Measurements from ENCODE around the gene ASIC1. TPM values are rescaled to one million over a fixed set of nuclear protein-coding genes. Genes with fewer than 3 reads are reported as not detected.

ASIC1 gene
- polyA plus RNA-seq, 1 donor from 2014 or later, result not detected

GRCh38 chr12:50097952-50098351, 40.6 kb downstream of the ASIC1 start:
- H3K27me3 Mint-ChIP-seq, result no peaks in the 10 kb centered on the region
- peaks cover 0 to 2% (median 0%) of the 10 kb centered on the region in 3 donors for H3K4me1 Mint-ChIP-seq
- H3K27ac Mint-ChIP-seq, result no peak overlapping the region
- peaks cover 6% of the 10 kb centered on the region for H3K36me3 Mint-ChIP-seq
- H3K4me3 Mint-ChIP-seq, result no peak overlapping the region
- H3K9me3 Mint-ChIP-seq, result no peaks in the 10 kb centered on the region

GRCh38 chr12:50099302-50100008, 42.1 kb downstream of the ASIC1 start:
- no peak overlapping the region for H3K27ac Mint-ChIP-seq
- H3K4me3 Mint-ChIP-seq, result no peak overlapping the region
- no peaks in the 10 kb centered on the region for H3K27me3 Mint-ChIP-seq
- peaks cover 0 to 2% (median 0%) of the 10 kb centered on the region in 3 donors for H3K4me1 Mint-ChIP-seq
- H3K36me3 Mint-ChIP-seq, result peaks cover 6% of the 10 kb centered on the region
- H3K9me3 Mint-ChIP-seq, result no peaks in the 10 kb centered on the region

- Mint-ChIP-seq H3K36me3 (peaks cover 6% of the 10 kb centered on the region), H3K4me1 (peaks cover 0 to 2% (median 0%) of the 10 kb centered on the region in 3 donors), H3K4me3 (no peak overlapping the region), H3K27ac (peak overlapping the region in 1 of 3 donors; percentile 82), H3K9me3 (no peaks in the 10 kb centered on the region), H3K27me3 (no peaks in the 10 kb centered on the region)
Observed at GRCh38 chr12:50100561-50100960, 43.2 kb downstream of the ASIC1 start.

- H3K9me3 Mint-ChIP-seq, result no peaks in the 10 kb centered on the region
- peaks cover 8% of the 10 kb centered on the region for H3K36me3 Mint-ChIP-seq
- H3K27ac Mint-ChIP-seq, result no peak overlapping the region
- no peak overlapping the region for H3K4me3 Mint-ChIP-seq
- peaks cover 0 to 2% (median 2%) of the 10 kb centered on the region in 3 donors for H3K4me1 Mint-ChIP-seq
- no peaks in the 10 kb centered on the region for H3K27me3 Mint-ChIP-seq
Observed at GRCh38 chr12:50101663-50102062, 44.3 kb downstream of the ASIC1 start.

- Mint-ChIP-seq H3K27me3 (no peaks in the 10 kb centered on the region), H3K9me3 (no peaks in the 10 kb centered on the region), H3K27ac (peak overlapping the region in 1 of 3 donors; percentile 64), H3K36me3 (peaks cover 5% of the 10 kb centered on the region), H3K4me1 (peaks cover 0 to 3% (median 2%) of the 10 kb centered on the region in 3 donors), H3K4me3 (no peak overlapping the region)
Observed at GRCh38 chr12:50102131-50102531, 44.7 kb downstream of the ASIC1 start.

GRCh38 chr12:50102646-50103309, 45.4 kb downstream of the ASIC1 start:
- H3K4me1 Mint-ChIP-seq, result peaks cover 0 to 4% (median 2%) of the 10 kb centered on the region in 3 donors
- H3K27ac Mint-ChIP-seq, result peak overlapping the region in 1 of 3 donors; percentile 64
- no peaks in the 10 kb centered on the region for H3K27me3 Mint-ChIP-seq
- no peaks in the 10 kb centered on the region for H3K9me3 Mint-ChIP-seq
- no peak overlapping the region for H3K4me3 Mint-ChIP-seq
- H3K36me3 Mint-ChIP-seq, result peaks cover 5% of the 10 kb centered on the region

- H3K36me3 Mint-ChIP-seq, result peaks cover 1% of the 10 kb centered on the region
- no peaks in the 10 kb centered on the region for H3K27me3 Mint-ChIP-seq
- H3K9me3 Mint-ChIP-seq, result no peaks in the 10 kb centered on the region
- H3K27ac Mint-ChIP-seq, result peak overlapping the region in 1 of 3 donors; percentile 64
- peaks cover under 1 to 6% (median 3%) of the 10 kb centered on the region in 3 donors for H3K4me1 Mint-ChIP-seq
- H3K4me3 Mint-ChIP-seq, result no peak overlapping the region
Observed at GRCh38 chr12:50103351-50103750, 46.0 kb downstream of the ASIC1 start.

- Mint-ChIP-seq H3K27me3 (no peaks in the 10 kb centered on the region), H3K4me1 (peaks cover 4 to 11% (median 6%) of the 10 kb centered on the region in 3 donors), H3K36me3 (peaks cover 1% of the 10 kb centered on the region), H3K4me3 (no peak within 1 kb of the TSS), H3K27ac (peak within 1 kb of the TSS in 2 of 3 donors; percentile 64), H3K9me3 (no peaks in the 10 kb centered on the region)
Observed at GRCh38 chr12:50103767-50104321, 46.4 kb downstream of the ASIC1 start, which contains the start of gene GPD1. Gene GPD1, plus strand, starts transcription at chr12:50104008. Its CDS starts 43 bp downstream, at chr12:50104051.

GRCh38 chr12:50104417-50105366, 47.3 kb downstream of the ASIC1 start:
- peaks cover 1% of the 10 kb centered on the region for H3K36me3 Mint-ChIP-seq
- no peak overlapping the region for H3K4me3 Mint-ChIP-seq
- H3K27me3 Mint-ChIP-seq, result no peaks in the 10 kb centered on the region
- H3K4me1 Mint-ChIP-seq, result peaks cover 4 to 11% (median 6%) of the 10 kb centered on the region in 3 donors
- H3K27ac Mint-ChIP-seq, result peak overlapping the region in 1 of 3 donors; percentile 64
- H3K9me3 Mint-ChIP-seq, result no peaks in the 10 kb centered on the region

GRCh38 chr12:50105913-50106450, 48.6 kb downstream of the ASIC1 start:
- Mint-ChIP-seq H3K9me3 (no peaks in the 10 kb centered on the region), H3K27me3 (no peaks in the 10 kb centered on the region), H3K4me3 (no peak overlapping the region), H3K4me1 (peaks cover 11 to 19% (median 15%) of the 10 kb centered on the region in 3 donors), H3K36me3 (peaks cover 1% of the 10 kb centered on the region), H3K27ac (peak overlapping the region in 2 of 3 donors; percentile 14 to 53)

GRCh38 chr12:50106907-50107306, 49.5 kb downstream of the ASIC1 start:
- Mint-ChIP-seq H3K9me3 (no peaks in the 10 kb centered on the region), H3K4me3 (peak overlapping the region in 1 of 4 donors; percentile 34), H3K27me3 (no peaks in the 10 kb centered on the region), H3K4me1 (peaks cover 17 to 22% (median 17%) of the 10 kb centered on the region in 3 donors), H3K27ac (peak overlapping the region in 2 of 3 donors; percentile 36 to 69), H3K36me3 (peaks cover 1% of the 10 kb centered on the region)

- Mint-ChIP-seq H3K9me3 (no peaks in the 10 kb centered on the region), H3K36me3 (peaks cover 1% of the 10 kb centered on the region), H3K4me3 (peak overlapping the region in 2 of 4 donors; percentile 34 to 49), H3K27me3 (no peaks in the 10 kb centered on the region), H3K4me1 (peaks cover 17 to 22% (median 17%) of the 10 kb centered on the region in 3 donors), H3K27ac (peak overlapping the region in 1 of 3 donors; percentile 36)
Observed at GRCh38 chr12:50107416-50108268, 50.2 kb downstream of the ASIC1 start.

- Mint-ChIP-seq H3K27me3 (no peaks in the 10 kb centered on the region), H3K9me3 (no peaks in the 10 kb centered on the region), H3K4me3 (no peak overlapping the region), H3K4me1 (peaks cover 18 to 26% (median 18%) of the 10 kb centered on the region in 3 donors), H3K27ac (peak overlapping the region in 2 of 3 donors; percentile 71 to 86), H3K36me3 (peaks cover 1% of the 10 kb centered on the region)
Observed at GRCh38 chr12:50109319-50109718, 51.9 kb downstream of the ASIC1 start.
